Measurements from ENCODE around the gene TTC9B.

Gene TTC9B

GRCh38 chr19:40242480-40242879, 24.3 kb upstream of the TTC9B start:
- no peak for TF ChIP-seq CTCF (conservative IDR thresholded peaks at IDR 0.05)

GRCh38 chr19:40241809-40242384, 23.7 kb upstream of the TTC9B start:
- TF ChIP-seq CTCF (conservative IDR thresholded peaks at IDR 0.05): no peak
- no peak overlapping the region for H3K27ac ChIP-seq

More at GRCh38 chr19:40242480-40242879, 24.3 kb upstream of the TTC9B start:
- no peak overlapping the region for H3K27ac ChIP-seq

- no peak overlapping the region for H3K27ac ChIP-seq
- no peak for TF ChIP-seq CTCF (conservative IDR thresholded peaks at IDR 0.05)
Observed at GRCh38 chr19:40241125-40241808, 23.1 kb upstream of the TTC9B start.

- TF ChIP-seq CTCF (conservative IDR thresholded peaks at IDR 0.05): no peak
Observed at GRCh38 chr19:40240332-40240731, 22.1 kb upstream of the TTC9B start.

GRCh38 chr19:40239415-40240226, 21.4 kb upstream of the TTC9B start:
- H3K27ac ChIP-seq: no peak overlapping the region
- no peak for TF ChIP-seq CTCF (conservative IDR thresholded peaks at IDR 0.05)

More at GRCh38 chr19:40240332-40240731, 22.1 kb upstream of the TTC9B start:
- H3K27ac ChIP-seq: no peak overlapping the region

- no peak overlapping the region for H3K27ac ChIP-seq
- TF ChIP-seq CTCF (conservative IDR thresholded peaks at IDR 0.05): no peak
Observed at GRCh38 chr19:40238775-40239174, 20.6 kb upstream of the TTC9B start.

- TF ChIP-seq CTCF (conservative IDR thresholded peaks at IDR 0.05): no peak
- no peak overlapping the region for H3K27ac ChIP-seq
Observed at GRCh38 chr19:40237791-40238190, 19.6 kb upstream of the TTC9B start.

All from VCaP (cell line).